Measurements from ENCODE around the gene LAGE3.

LAGE3 gene

DNA sequence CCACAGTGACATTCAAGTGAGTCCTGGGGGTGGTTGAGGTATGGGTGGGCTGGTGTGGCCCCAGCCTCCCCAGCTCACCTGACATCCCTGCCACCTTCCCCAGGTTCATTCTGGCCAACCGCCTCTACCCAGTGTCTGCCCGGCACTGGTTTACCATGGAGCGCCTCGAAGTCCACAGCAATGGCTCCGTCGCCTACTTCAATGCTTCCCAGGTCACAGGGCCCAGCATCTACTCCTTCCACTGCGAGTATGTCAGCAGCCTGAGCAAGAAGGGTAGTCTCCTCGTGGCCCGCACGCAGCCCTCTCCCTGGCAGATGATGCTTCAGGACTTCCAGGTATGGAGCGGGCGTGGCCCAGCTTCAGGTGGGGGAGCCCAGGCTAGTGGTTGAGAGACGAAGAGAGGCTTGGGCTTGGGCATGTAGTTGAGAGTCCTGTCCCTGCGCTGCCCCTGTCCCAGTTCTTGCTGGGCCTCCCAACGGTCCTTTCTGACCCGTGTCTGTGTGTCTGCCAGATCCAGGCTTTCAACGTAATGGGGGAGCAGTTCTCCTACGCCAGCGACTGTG, 43.8 kb downstream of the LAGE3 start:
- TF ChIP-seq, protein P1, sequence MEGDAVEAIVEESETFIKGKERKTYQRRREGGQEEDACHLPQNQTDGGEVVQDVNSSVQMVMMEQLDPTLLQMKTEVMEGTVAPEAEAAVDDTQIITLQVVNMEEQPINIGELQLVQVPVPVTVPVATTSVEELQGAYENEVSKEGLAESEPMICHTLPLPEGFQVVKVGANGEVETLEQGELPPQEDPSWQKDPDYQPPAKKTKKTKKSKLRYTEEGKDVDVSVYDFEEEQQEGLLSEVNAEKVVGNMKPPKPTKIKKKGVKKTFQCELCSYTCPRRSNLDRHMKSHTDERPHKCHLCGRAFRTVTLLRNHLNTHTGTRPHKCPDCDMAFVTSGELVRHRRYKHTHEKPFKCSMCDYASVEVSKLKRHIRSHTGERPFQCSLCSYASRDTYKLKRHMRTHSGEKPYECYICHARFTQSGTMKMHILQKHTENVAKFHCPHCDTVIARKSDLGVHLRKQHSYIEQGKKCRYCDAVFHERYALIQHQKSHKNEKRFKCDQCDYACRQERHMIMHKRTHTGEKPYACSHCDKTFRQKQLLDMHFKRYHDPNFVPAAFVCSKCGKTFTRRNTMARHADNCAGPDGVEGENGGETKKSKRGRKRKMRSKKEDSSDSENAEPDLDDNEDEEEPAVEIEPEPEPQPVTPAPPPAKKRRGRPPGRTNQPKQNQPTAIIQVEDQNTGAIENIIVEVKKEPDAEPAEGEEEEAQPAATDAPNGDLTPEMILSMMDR (IDR thresholded peaks at IDR 0.05; ENCODE audit: low read length, missing control alignments) = no peak
- no peak for DNase-seq (ENCODE audit: low read depth)
- no peak overlapping the region for H3K4me3 ChIP-seq (replicated peaks; ENCODE audit: low read depth, low read length)

GRCh38 chrX:154434394-154435168, 44.5 kb downstream of the LAGE3 start:
- DNase-seq (ENCODE audit: low read depth) = no peak
- H3K4me3 ChIP-seq (replicated peaks; ENCODE audit: low read depth, low read length) = no peak overlapping the region
- TF ChIP-seq, protein P1 (IDR thresholded peaks at IDR 0.05; ENCODE audit: low read length, missing control alignments) = no peak

GRCh38 chrX:154433605-154434004, 45.5 kb downstream of the LAGE3 start:
- DNase-seq (ENCODE audit: low read depth) = no peak
- TF ChIP-seq, protein P1 (IDR thresholded peaks at IDR 0.05; ENCODE audit: low read length, missing control alignments) = no peak
- H3K4me3 ChIP-seq (replicated peaks; ENCODE audit: low read depth, low read length) = no peak overlapping the region

DNA sequence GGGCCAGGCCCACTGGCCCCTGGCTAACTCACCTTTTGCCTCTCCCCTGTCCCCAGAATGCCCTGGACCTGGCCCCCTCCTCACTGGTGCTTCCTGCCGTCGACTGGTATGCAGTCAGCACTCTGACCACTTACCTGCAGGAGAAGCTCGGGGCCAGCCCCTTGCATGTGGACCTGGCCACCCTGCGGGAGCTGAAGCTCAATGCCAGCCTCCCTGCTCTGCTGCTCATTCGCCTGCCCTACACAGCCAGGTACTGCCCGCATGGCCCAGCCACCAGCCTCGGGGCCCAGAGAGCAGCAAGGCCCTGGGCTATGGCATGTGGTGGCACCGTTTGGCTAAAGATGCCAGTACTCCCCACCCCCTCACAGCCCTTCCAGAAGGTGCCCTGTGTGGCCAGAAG, 46.9 kb downstream of the LAGE3 start:
- TF ChIP-seq, protein P1 (IDR thresholded peaks at IDR 0.05; ENCODE audit: low read length, missing control alignments) = no peak
- no peak for DNase-seq (ENCODE audit: low read depth)
- no peak overlapping the region for H3K4me3 ChIP-seq (replicated peaks; ENCODE audit: low read depth, low read length)

- no peak overlapping the region for H3K4me3 ChIP-seq (replicated peaks; ENCODE audit: low read depth, low read length)
- no peak for DNase-seq (ENCODE audit: low read depth)
- TF ChIP-seq, protein P1 (IDR thresholded peaks at IDR 0.05; ENCODE audit: low read length, missing control alignments) = no peak
Measured at GRCh38 chrX:154431341-154431740, 47.7 kb downstream of the LAGE3 start.

- TF ChIP-seq, protein P1 (IDR thresholded peaks at IDR 0.05; ENCODE audit: low read length, missing control alignments) = no peak
- no peak for DNase-seq (ENCODE audit: low read depth)
- no peak overlapping the region for H3K4me3 ChIP-seq (replicated peaks; ENCODE audit: low read depth, low read length)
Measured at GRCh38 chrX:154430916-154431315, 48.2 kb downstream of the LAGE3 start.

DNA sequence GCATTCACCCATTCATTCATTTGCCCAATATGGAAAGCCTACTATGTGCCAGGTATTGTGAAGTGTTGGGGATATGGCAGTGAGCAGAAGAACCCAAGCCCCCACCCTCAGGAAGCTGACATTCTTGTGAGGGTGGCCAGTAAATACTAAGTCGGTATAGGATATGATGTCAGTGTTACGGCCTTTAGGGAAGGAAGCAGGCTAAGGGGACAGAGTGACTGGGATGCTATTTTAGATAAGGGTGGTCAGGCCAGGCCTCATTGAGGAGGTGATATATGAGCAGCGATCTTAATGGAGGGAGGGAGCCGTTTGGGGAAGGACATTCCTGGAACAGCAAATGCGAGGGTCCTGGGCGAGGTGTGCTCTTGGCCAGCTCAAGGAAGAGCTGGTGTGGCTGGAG, 48.6 kb downstream of the LAGE3 start:
- H3K4me3 ChIP-seq (replicated peaks; ENCODE audit: low read depth, low read length) = no peak overlapping the region
- DNase-seq (ENCODE audit: low read depth) = no peak
- TF ChIP-seq, protein P1 (IDR thresholded peaks at IDR 0.05; ENCODE audit: low read length, missing control alignments) = no peak
